Stimulated activated memory B cell treated with anti-CD40 and anti-IgM and Interleukin-4, amounts not matched to agents 10 μg/mL and 1 μg/mL and 100 μg/mL, for 72 hours (primary cell): ENCODE measurements around the gene SHE.

Source experiments
- ATAC-seq: fragments of 150-1000 bp; cut with Tn5 transposase; 2 replicates; pipeline ENCODE4 v1.10.0; 2021
- H3K27ac Mint-ChIP-seq: one replicate; pipeline ENCODE4 v1.8.0; 2022; ENCODE audit warnings: mild to moderate bottlenecking, mixed read lengths
- H3K27me3 Mint-ChIP-seq: one replicate; pipeline ENCODE4 v1.8.0; 2022; ENCODE audit warnings: mixed read lengths
- H3K36me3 Mint-ChIP-seq: one replicate; pipeline ENCODE4 v1.8.0; 2022; ENCODE audit warnings: mixed read lengths
- H3K4me1 Mint-ChIP-seq: one replicate; pipeline ENCODE4 v1.8.0; 2022; ENCODE audit warnings: mixed read lengths
- H3K4me3 Mint-ChIP-seq: one replicate; pipeline ENCODE4 v1.8.0; 2022; ENCODE audit warnings: mild to moderate bottlenecking, moderate library complexity, mixed read lengths
- H3K9me3 Mint-ChIP-seq: one replicate; pipeline ENCODE4 v1.8.0; 2022; ENCODE audit warnings: mixed read lengths

The SHE gene

GRCh38 chr1:154431586-154432373 lies 70.4 kb downstream of the SHE start:
- Mint-ChIP-seq H3K36me3 (peaks cover 23% of the 10 kb centered on the region), H3K9me3 (no peaks in the 10 kb centered on the region), H3K27me3 (no peaks in the 10 kb centered on the region), H3K4me1 (peaks cover 8% of the 10 kb centered on the region), H3K27ac (no peak overlapping the region), H3K4me3 (no peak overlapping the region)
- no peak for ATAC-seq

GRCh38 chr1:154430903-154431302 lies 71.3 kb downstream of the SHE start:
- no peak overlapping the region for H3K27ac Mint-ChIP-seq
- H3K36me3 Mint-ChIP-seq = peaks cover 18% of the 10 kb centered on the region
- no peaks in the 10 kb centered on the region for H3K27me3 Mint-ChIP-seq
- no peak overlapping the region for H3K4me3 Mint-ChIP-seq
- H3K4me1 Mint-ChIP-seq = peaks cover 13% of the 10 kb centered on the region
- no peak for ATAC-seq
- H3K9me3 Mint-ChIP-seq = no peaks in the 10 kb centered on the region

GRCh38 chr1:154429841-154430611 lies 72.2 kb downstream of the SHE start:
- Mint-ChIP-seq H3K36me3 (peaks cover 17% of the 10 kb centered on the region), H3K4me1 (peaks cover 16% of the 10 kb centered on the region), H3K27me3 (no peaks in the 10 kb centered on the region), H3K9me3 (no peaks in the 10 kb centered on the region), H3K27ac (no peak overlapping the region), H3K4me3 (no peak overlapping the region)
- ATAC-seq = no peak
